Skeletal muscle tissue (tissue), 4 donors: ENCODE results near the gene ADGB. TPM values are rescaled to one million over a fixed set of nuclear protein-coding genes. Genes with fewer than 3 reads are reported as not detected.

Source experiments
- H3K27ac ChIP-seq: one replicate; pipeline ENCODE4 v1.7.0; 2013; ENCODE audit warnings: mild to moderate bottlenecking, low read depth, low read length, inconsistent platforms
- H3K27me3 ChIP-seq, 3 donors: one replicate each; pipeline ENCODE4 v1.7.0; 2013; ENCODE audit warnings: low read length in 3 of 3; ENCODE audit not compliant: control insufficient read depth in 3 of 3, insufficient read depth in 3 of 3
- H3K36me3 ChIP-seq, 3 donors: one replicate each; pipeline ENCODE4 v1.7.0; 2013; ENCODE audit warnings: low read length in 3 of 3; ENCODE audit not compliant: control insufficient read depth in 3 of 3, insufficient read depth in 3 of 3
- H3K4me1 ChIP-seq, 3 donors: one replicate each; pipeline ENCODE4 v1.7.0; 2013; ENCODE audit warnings: low read length in 3 of 3, mild to moderate bottlenecking in 3 of 3; ENCODE audit not compliant: control insufficient read depth in 3 of 3, insufficient read depth in 3 of 3
- H3K4me3 ChIP-seq, 3 donors: one replicate each; pipeline ENCODE4 v1.7.0; 2013; ENCODE audit warnings: low read length in 3 of 3
- H3K9ac ChIP-seq, 3 donors: one replicate each; pipeline ENCODE4 v1.7.0; 2013; ENCODE audit warnings: low read length in 3 of 3, mild to moderate bottlenecking in 3 of 3, moderate library complexity in 2 of 3, low read depth in 1 of 3
- H3K9me3 ChIP-seq, 3 donors: one replicate each; pipeline ENCODE4 v1.7.0; 2013; ENCODE audit warnings: low read length in 3 of 3; ENCODE audit not compliant: control insufficient read depth in 3 of 3
- total RNA-seq: library from RNA; depleted of rRNA; stranded (reverse); fragments of >200 nt; gene quantifications from one replicate; pipeline ENCODE4 v1.2.3, GENCODE V29; 2014
- donor health status: Osteomylitis.

ADGB gene
- total RNA-seq, 1 donor from 2014 or later: not detected

- no peaks in the 10 kb centered on the region for H3K27me3 ChIP-seq
- no peaks in the 10 kb centered on the region for H3K9me3 ChIP-seq
- no peak overlapping the region for H3K27ac ChIP-seq
- H3K36me3 ChIP-seq: no peaks in the 10 kb centered on the region
- no peaks in the 10 kb centered on the region for H3K4me1 ChIP-seq
- H3K4me3 ChIP-seq: no peak overlapping the region
- no peak overlapping the region for H3K9ac ChIP-seq
These were observed 15.9 kb upstream of the ADGB start for GRCh38 chr6:146582857-146583256.

GRCh38 chr6:146583966-146584365, 14.8 kb upstream of the ADGB start:
- Histone ChIP-seq H3K36me3 (no peaks in the 10 kb centered on the region), H3K4me3 (no peak overlapping the region), H3K27ac (no peak overlapping the region), H3K9ac (no peak overlapping the region), H3K27me3 (no peaks in the 10 kb centered on the region), H3K4me1 (no peaks in the 10 kb centered on the region), H3K9me3 (no peaks in the 10 kb centered on the region)

GRCh38 chr6:146587459-146587858, 11.3 kb upstream of the ADGB start:
- H3K9me3 ChIP-seq: no peaks in the 10 kb centered on the region
- H3K4me1 ChIP-seq: no peaks in the 10 kb centered on the region
- H3K9ac ChIP-seq: no peak overlapping the region
- H3K4me3 ChIP-seq: no peak overlapping the region
- no peaks in the 10 kb centered on the region for H3K27me3 ChIP-seq
- no peaks in the 10 kb centered on the region for H3K36me3 ChIP-seq
- H3K27ac ChIP-seq: no peak overlapping the region

- Histone ChIP-seq H3K9ac (no peak overlapping the region), H3K36me3 (no peaks in the 10 kb centered on the region), H3K4me1 (no peaks in the 10 kb centered on the region), H3K27me3 (no peaks in the 10 kb centered on the region), H3K9me3 (no peaks in the 10 kb centered on the region), H3K4me3 (no peak overlapping the region), H3K27ac (no peak overlapping the region)
These were observed 8.3 kb upstream of the ADGB start for GRCh38 chr6:146590492-146590891.

- no peak overlapping the region for H3K27ac ChIP-seq
- H3K36me3 ChIP-seq: no peaks in the 10 kb centered on the region
- no peaks in the 10 kb centered on the region for H3K9me3 ChIP-seq
- no peak overlapping the region for H3K9ac ChIP-seq
- no peaks in the 10 kb centered on the region for H3K27me3 ChIP-seq
- H3K4me1 ChIP-seq: no peaks in the 10 kb centered on the region
- no peak overlapping the region for H3K4me3 ChIP-seq
These were observed 6.3 kb upstream of the ADGB start for GRCh38 chr6:146592451-146592850.

- no peaks in the 10 kb centered on the region for H3K27me3 ChIP-seq
- H3K4me3 ChIP-seq: no peak overlapping the region
- no peaks in the 10 kb centered on the region for H3K9me3 ChIP-seq
- H3K27ac ChIP-seq: no peak overlapping the region
- H3K4me1 ChIP-seq: peaks cover 0 to 5% (median 2%) of the 10 kb centered on the region in 3 donors
- H3K9ac ChIP-seq: no peak overlapping the region
- H3K36me3 ChIP-seq: no peaks in the 10 kb centered on the region
These were observed 4.8 kb upstream of the ADGB start for GRCh38 chr6:146593986-146594385.

GRCh38 chr6:146594495-146594894, 4.3 kb upstream of the ADGB start:
- Histone ChIP-seq H3K27me3 (no peaks in the 10 kb centered on the region), H3K9ac (no peak overlapping the region), H3K4me1 (peaks cover 0 to 8% (median 2%) of the 10 kb centered on the region in 3 donors), H3K36me3 (no peaks in the 10 kb centered on the region), H3K27ac (no peak overlapping the region), H3K9me3 (no peaks in the 10 kb centered on the region), H3K4me3 (no peak overlapping the region)

GRCh38 chr6:146595972-146596731, 2.6 kb upstream of the ADGB start:
- H3K27ac ChIP-seq: no peak overlapping the region
- no peak overlapping the region for H3K9ac ChIP-seq
- no peaks in the 10 kb centered on the region for H3K27me3 ChIP-seq
- H3K4me1 ChIP-seq: peaks cover 0 to 8% (median 2%) of the 10 kb centered on the region in 3 donors
- no peaks in the 10 kb centered on the region for H3K9me3 ChIP-seq
- H3K4me3 ChIP-seq: no peak overlapping the region
- H3K36me3 ChIP-seq: no peaks in the 10 kb centered on the region

- no peak overlapping the region for H3K9ac ChIP-seq
- H3K27me3 ChIP-seq: peaks cover 0 to 3% (median 0%) of the 10 kb centered on the region in 3 donors
- no peaks in the 10 kb centered on the region for H3K36me3 ChIP-seq
- no peak overlapping the region for H3K4me3 ChIP-seq
- no peaks in the 10 kb centered on the region for H3K9me3 ChIP-seq
- H3K27ac ChIP-seq: no peak overlapping the region
- H3K4me1 ChIP-seq: peaks cover 0 to 8% (median 2%) of the 10 kb centered on the region in 3 donors
These were observed 2.6 kb downstream of the ADGB start for GRCh38 chr6:146601352-146601751.

GRCh38 chr6:146602526-146602925, 3.8 kb downstream of the ADGB start:
- Histone ChIP-seq H3K27me3 (peaks cover 0 to 3% (median 0%) of the 10 kb centered on the region in 3 donors), H3K36me3 (no peaks in the 10 kb centered on the region), H3K9ac (no peak overlapping the region), H3K27ac (no peak overlapping the region), H3K4me3 (no peak overlapping the region), H3K9me3 (no peaks in the 10 kb centered on the region), H3K4me1 (peaks cover 0 to 8% (median 2%) of the 10 kb centered on the region in 3 donors)
